Esophagus muscularis mucosa (tissue), 4 donors: Measurements from ENCODE around the gene PDRG1. TPM values are rescaled to one million over a fixed set of nuclear protein-coding genes. Genes with fewer than 3 reads are reported as not detected.
"Not testable (repeated sequence)": the region's sequence is repeated elsewhere in the genome, so short reads cannot be mapped to it uniquely, and the experiment has no call there.

Experiments
- DNase-seq: peaks from one replicate; pipeline ENCODE4 v3.0.0-alpha.2; 2017; ENCODE audit errors: extremely low spot score
- H3K27ac ChIP-seq, 4 donors: fragments of 200-600 bp; sonication (generic); replicated peaks in 1 of 4; 1 replicate in 3 of 4; 2 replicates in 1 of 4; pipeline ENCODE4 v1.5.1; 2016 to 2019; ENCODE audit warnings: mild to moderate bottlenecking in 1 of 4
- H3K27me3 ChIP-seq, 4 donors: fragments of 200-600 bp; sonication (generic); one replicate each; pipeline versions ENCODE4 v1.5.1 to v1.6.0; 2016 to 2019
- H3K36me3 ChIP-seq, 4 donors: fragments of 200-600 bp; sonication (generic); one replicate each; pipeline ENCODE4 v1.5.1; 2016 to 2019
- H3K4me1 ChIP-seq, 4 donors: fragments of 200-600 bp; sonication (generic); one replicate each; pipeline ENCODE4 v1.5.1; 2016 to 2019
- H3K4me3 ChIP-seq, 4 donors: fragments of 200-600 bp; sonication (generic); 1 replicate in 2 of 4; 2 replicates in 2 of 4; pipeline ENCODE4 v1.5.1; 2016 to 2019; ENCODE audit warnings: mild to moderate bottlenecking in 4 of 4, moderate library complexity in 1 of 4
- H3K9me3 ChIP-seq, 4 donors: fragments of 200-600 bp; sonication (generic); 1 replicate in 3 of 4; 2 replicates in 1 of 4; pipeline ENCODE4 v1.5.1; 2016 to 2019
- EP300 ChIP-seq: sonication (generic); formaldehyde crosslinking; IDR thresholded peaks from one replicate; pipeline ENCODE4 v1.6.1; 2017; ENCODE audit warnings: antibody characterized with exemption
- POLR2A ChIP-seq: fragments of 450-650 bp; IDR thresholded peaks from one replicate; pipeline ENCODE4 v1.6.1; 2017; ENCODE audit warnings: antibody characterized with exemption, moderate library complexity, mild to moderate bottlenecking, low read depth
- POLR2AphosphoS5 ChIP-seq, 2 donors: sonication (generic); formaldehyde crosslinking; IDR thresholded peaks; one replicate each; pipeline ENCODE4 v1.6.1; 2017; ENCODE audit warnings: antibody characterized with exemption in 2 of 2
- WGBS: methylation state at CpG from one replicate; pipeline ENCODE4 v1.1.5; 2018; 5-methylcytosine and 5-hydroxymethylcytosine counted together
- intact Hi-C: fragments of 100-400 bp; cut with DNase I; formaldehyde crosslinking; loops from one replicate; pipeline ENCODE4 v1.15.1; 2023
- total RNA-seq, 4 donors: library from RNA; depleted of rRNA; stranded (reverse); fragments of >200 nt; gene quantifications; one replicate each; pipeline versions ENCODE4 v1.1.0 to v1.2.1, GENCODE V29; 2016
- TF ChIP-seq, protein P1 (sequence below), 3 experiments: fragments of 200-600 bp in 2 of 3; fragments of 450-650 bp in 1 of 3; sonication (generic) in 2 of 3; IDR thresholded peaks; one replicate each; pipeline ENCODE4 v1.5.1; 2017 to 2019; ENCODE audit warnings: antibody characterized with exemption in 3 of 3, mild to moderate bottlenecking in 2 of 3, moderate library complexity in 1 of 3

PDRG1 gene
- total RNA-seq, 4 donors from 2014 or later = 7.9 to 15.9 (median 10.8) TPM

DNA sequence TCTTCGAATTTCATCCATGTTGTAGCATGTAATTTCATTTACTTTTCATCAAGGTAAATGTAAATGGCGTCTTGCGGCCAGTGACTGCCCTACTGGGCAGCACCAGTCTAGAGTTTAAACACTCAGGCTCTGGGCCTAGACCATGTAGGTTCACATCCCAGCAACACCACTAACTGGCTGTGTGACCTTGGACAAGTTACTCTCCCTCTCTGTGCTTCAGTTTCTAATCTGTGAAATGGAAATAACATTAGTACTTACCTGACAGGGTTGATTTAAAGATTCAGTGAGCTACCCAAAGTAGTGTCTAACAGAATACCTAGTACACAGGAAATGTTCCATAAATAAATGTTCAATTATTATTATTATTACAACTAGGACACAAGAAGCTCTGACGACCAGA lies 29.3 kb downstream of the PDRG1 start:
- H3K36me3 ChIP-seq = no peaks in the 10 kb centered on the region
- intact Hi-C loops = no loop called here
- no peak for DNase-seq
- H3K27ac ChIP-seq = no peak overlapping the region
- no peaks in the 10 kb centered on the region for H3K4me1 ChIP-seq
- H3K9me3 ChIP-seq = no peaks in the 10 kb centered on the region
- H3K27me3 ChIP-seq = peaks cover 0 to 61% (median 0%) of the 10 kb centered on the region in 4 donors
- no peak for TF ChIP-seq EP300
- TF ChIP-seq POLR2A = no peak
- no peak for TF ChIP-seq POLR2AphosphoS5 (IDR thresholded peaks at IDR 0.05)
- TF ChIP-seq, protein P1, sequence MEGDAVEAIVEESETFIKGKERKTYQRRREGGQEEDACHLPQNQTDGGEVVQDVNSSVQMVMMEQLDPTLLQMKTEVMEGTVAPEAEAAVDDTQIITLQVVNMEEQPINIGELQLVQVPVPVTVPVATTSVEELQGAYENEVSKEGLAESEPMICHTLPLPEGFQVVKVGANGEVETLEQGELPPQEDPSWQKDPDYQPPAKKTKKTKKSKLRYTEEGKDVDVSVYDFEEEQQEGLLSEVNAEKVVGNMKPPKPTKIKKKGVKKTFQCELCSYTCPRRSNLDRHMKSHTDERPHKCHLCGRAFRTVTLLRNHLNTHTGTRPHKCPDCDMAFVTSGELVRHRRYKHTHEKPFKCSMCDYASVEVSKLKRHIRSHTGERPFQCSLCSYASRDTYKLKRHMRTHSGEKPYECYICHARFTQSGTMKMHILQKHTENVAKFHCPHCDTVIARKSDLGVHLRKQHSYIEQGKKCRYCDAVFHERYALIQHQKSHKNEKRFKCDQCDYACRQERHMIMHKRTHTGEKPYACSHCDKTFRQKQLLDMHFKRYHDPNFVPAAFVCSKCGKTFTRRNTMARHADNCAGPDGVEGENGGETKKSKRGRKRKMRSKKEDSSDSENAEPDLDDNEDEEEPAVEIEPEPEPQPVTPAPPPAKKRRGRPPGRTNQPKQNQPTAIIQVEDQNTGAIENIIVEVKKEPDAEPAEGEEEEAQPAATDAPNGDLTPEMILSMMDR (IDR thresholded peaks at IDR 0.05) = no peak
- WGBS = 88% methylated on average over 4 of the region's 4 CpGs
- H3K4me3 ChIP-seq = no peak overlapping the region

DNA sequence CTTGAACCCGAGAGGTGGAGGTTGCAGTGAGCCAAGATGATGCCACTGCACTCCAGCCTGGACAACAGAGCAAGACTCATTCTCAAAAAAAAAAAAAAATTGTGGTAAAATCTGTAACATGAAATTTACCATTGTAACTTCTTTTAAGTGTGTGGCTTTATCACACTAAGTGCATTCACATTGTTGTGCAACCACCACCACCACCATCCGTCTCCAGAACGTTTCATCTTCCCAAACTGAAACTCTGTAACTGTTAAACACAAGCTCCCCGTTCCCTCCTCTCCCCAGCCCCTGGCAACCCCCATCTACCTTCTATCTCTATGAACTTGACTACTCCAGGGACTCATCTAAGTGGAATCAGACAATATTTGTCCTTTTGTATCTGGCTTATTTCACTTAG lies 29.7 kb downstream of the PDRG1 start:
- 64% methylated on average over 4 of the region's 4 CpGs for WGBS
- no peak for DNase-seq
- H3K27ac ChIP-seq = no peak overlapping the region
- no peak for TF ChIP-seq POLR2A
- H3K36me3 ChIP-seq = no peaks in the 10 kb centered on the region
- H3K27me3 ChIP-seq = peaks cover 0 to 61% (median 0%) of the 10 kb centered on the region in 4 donors
- no peaks in the 10 kb centered on the region for H3K9me3 ChIP-seq
- H3K4me3 ChIP-seq = no peak overlapping the region
- intact Hi-C loops = no loop called here
- no peaks in the 10 kb centered on the region for H3K4me1 ChIP-seq

DNA sequence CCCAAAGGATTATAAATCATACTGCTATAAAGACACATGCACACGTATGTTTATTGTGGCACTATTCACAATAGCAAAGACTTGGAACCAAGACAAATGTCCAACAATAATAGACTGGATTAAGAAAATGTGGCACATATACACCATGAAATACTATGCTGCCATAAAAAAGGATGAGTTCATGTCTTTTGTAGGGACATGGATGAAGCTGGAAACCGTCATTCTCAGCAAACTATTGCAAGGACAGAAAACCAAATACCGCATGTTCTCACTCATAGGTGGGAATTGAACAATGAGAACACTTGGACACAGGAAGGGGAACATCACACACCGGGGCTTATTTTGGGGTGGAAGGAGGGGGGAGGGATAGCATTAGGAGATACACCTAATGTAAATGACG lies 30.4 kb downstream of the PDRG1 start:
- DNase-seq, H3K4me3 ChIP-seq, H3K36me3 ChIP-seq, H3K9me3 ChIP-seq, H3K4me1 ChIP-seq, H3K27ac ChIP-seq, intact Hi-C loops: not testable (repeated sequence)
- H3K27me3 ChIP-seq = peaks cover 0 to 59% (median 0%) of the 10 kb centered on the region in 4 donors
- WGBS = 89% methylated on average over 5 of the region's 5 CpGs

DNA sequence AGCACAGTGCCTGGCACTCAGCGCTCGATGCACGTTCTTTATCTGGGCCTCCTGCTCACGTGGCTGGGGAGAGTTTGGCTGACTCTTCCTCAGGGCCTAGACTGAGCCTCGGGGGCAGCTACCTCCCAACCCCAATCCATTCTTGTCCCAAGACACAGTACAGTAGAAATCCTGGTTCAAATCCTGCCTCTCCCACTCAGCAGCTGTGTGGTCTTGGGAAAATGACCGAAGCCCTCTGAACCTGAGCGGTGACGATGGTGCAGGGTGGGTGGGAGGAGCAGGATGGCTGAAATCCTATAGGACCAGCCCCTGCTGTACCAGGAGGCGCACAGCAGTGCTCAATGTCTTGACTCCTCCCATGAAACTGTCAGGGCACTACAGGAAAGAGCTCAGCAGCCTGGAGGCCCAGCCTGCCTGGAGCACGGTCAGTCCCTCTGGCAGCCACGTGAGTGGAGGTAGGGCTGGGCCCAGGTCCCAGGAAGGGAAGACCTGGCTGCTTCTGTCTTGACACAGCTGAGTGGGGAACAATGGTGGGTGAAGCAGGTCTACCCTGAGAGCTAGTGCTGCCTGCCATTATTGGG lies 31.5 kb downstream of the PDRG1 start:
- 73% methylated on average over 6 of the region's 11 CpGs for WGBS
- DNase-seq = no peak
- Histone ChIP-seq H3K4me3 (no peak overlapping the region), H3K36me3 (no peaks in the 10 kb centered on the region), H3K9me3 (no peaks in the 10 kb centered on the region), H3K4me1 (no peaks in the 10 kb centered on the region), H3K27me3 (peaks cover 0 to 48% (median 0%) of the 10 kb centered on the region in 4 donors), H3K27ac (no peak overlapping the region)
- intact Hi-C loops = no loop called here
- TF ChIP-seq POLR2A (no peak), EP300 (no peak), POLR2AphosphoS5 (IDR thresholded peaks at IDR 0.05) (no peak)
- TF ChIP-seq, protein P1 (IDR thresholded peaks at IDR 0.05) = no peak

DNA sequence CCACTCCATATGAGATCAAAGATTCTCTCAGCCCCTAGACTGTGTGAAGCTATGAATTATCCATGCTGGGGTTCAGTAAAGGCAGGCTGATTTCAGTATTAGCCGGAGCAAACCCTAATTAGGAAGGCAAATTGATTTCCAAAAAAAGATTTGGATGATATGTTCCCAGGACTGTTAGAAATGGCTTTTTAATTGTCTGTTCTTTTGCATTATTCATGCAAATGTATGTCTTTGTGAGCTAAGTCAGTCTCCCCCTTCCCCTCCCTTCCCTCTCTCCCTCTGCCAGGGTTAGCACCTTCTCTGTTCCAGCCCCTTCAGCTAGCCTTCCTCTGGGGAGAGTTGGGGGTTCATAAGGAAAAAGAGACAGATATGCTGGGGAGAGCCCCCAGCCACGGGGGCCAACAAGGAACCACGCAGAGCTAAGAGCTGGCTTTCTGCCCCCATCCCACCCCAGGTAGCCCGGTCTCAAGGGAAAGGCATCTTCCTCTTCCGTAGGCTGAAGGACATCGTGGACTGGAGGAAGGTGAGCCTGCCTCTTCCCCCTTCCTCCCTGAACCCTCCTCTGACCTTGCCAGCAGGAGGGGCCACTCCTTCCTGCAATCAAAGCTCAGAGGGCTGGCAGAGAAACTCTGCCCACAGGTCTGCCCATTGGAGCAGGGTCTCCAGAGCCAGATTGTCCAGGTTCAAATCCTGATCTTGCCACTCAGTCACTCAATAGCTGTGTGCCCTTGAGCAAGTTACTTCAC lies 32.3 kb downstream of the PDRG1 start:
- TF ChIP-seq POLR2AphosphoS5 (IDR thresholded peaks at IDR 0.05) = no peak
- TF ChIP-seq POLR2A = no peak
- no peak for TF ChIP-seq EP300
- TF ChIP-seq, protein P1 (IDR thresholded peaks at IDR 0.05) = no peak
- no peaks in the 10 kb centered on the region for H3K36me3 ChIP-seq
- no peak for DNase-seq
- intact Hi-C loops = no loop called here
- 48% methylated on average over 6 of the region's 6 CpGs for WGBS
- no peaks in the 10 kb centered on the region for H3K9me3 ChIP-seq
- H3K27me3 ChIP-seq = peaks cover 0 to 40% (median 0%) of the 10 kb centered on the region in 4 donors
- no peak overlapping the region for H3K4me3 ChIP-seq
- no peaks in the 10 kb centered on the region for H3K4me1 ChIP-seq
- no peak overlapping the region for H3K27ac ChIP-seq
